Measurements from ENCODE around the gene WDR90.

WDR90 gene

GRCh38 chr16:636206-637080 is 12.7 kb upstream of the WDR90 start, which contains the start of gene METTL26:
METTL26 (minus strand) TSS chr16:636305; CDS start chr16:636290, 15 bp downstream.
- Histone ChIP-seq H3K36me3 (peaks cover 10% of the 10 kb centered on the region), H3K4me1 (peaks cover 9% of the 10 kb centered on the region)

DNA sequence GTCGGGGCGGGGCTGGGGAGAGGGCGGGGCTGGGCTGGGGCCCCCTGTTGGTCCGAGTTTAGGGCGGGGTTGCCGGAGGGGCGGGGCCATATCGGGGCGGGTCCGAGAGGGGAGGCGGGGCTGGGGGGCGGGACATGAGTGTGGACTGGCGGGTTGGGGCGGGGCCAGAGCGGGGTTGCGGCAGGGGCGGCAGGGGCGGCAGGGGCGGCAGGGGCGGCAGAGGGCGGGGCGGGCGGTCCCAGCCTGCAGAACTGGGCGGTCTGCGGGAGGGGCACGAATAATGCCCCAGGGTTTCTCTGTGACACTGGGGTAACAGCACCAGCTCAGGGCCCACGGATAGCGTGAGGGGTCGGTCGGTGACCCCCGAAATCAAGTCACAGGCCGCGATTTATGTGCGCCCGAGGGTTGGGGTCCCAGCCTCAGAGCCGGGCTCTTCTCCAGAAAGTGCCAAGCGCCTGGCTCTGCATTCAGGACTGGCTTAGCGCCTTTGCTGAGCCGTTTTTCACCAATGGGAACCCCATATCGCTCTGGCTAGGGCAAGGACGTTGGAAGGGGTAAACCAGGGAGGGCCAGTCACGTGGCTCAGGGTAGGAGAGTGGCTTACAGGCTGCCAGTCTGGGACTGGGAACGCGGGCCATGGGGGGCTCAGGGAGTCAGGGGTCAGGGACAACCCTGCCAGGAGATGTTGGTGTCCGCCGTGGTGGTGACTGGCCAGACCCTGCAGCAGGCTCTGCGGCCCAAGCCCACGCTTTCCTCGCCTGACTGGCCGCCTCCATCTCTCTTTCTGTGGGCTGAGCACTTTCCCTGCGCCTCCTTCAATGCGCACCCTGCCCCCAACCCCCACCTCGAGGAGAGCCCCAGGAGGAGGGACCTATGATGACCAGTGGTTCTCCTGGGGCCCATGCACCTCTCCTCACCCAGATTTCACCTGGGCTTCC is 11.8 kb upstream of the WDR90 start:
- peak; percentile 97 for DNase-seq
- peak overlapping the region; percentile 78 for H3K4me3 ChIP-seq (ENCODE audit: low read depth, low read length)
- H3K9me3 ChIP-seq, result no peaks in the 10 kb centered on the region
- peaks cover 10% of the 10 kb centered on the region for H3K36me3 ChIP-seq
- peaks cover 9% of the 10 kb centered on the region for H3K4me1 ChIP-seq
- no peaks in the 10 kb centered on the region for H3K27me3 ChIP-seq
- TF ChIP-seq, protein P1, sequence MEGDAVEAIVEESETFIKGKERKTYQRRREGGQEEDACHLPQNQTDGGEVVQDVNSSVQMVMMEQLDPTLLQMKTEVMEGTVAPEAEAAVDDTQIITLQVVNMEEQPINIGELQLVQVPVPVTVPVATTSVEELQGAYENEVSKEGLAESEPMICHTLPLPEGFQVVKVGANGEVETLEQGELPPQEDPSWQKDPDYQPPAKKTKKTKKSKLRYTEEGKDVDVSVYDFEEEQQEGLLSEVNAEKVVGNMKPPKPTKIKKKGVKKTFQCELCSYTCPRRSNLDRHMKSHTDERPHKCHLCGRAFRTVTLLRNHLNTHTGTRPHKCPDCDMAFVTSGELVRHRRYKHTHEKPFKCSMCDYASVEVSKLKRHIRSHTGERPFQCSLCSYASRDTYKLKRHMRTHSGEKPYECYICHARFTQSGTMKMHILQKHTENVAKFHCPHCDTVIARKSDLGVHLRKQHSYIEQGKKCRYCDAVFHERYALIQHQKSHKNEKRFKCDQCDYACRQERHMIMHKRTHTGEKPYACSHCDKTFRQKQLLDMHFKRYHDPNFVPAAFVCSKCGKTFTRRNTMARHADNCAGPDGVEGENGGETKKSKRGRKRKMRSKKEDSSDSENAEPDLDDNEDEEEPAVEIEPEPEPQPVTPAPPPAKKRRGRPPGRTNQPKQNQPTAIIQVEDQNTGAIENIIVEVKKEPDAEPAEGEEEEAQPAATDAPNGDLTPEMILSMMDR (IDR thresholded peaks at IDR 0.05; ENCODE audit: low read depth, low read length), result no peak

More at GRCh38 chr16:636206-637080, 12.7 kb upstream of the WDR90 start, which contains the start of gene METTL26:
- Histone ChIP-seq H3K4me3 (ENCODE audit: low read depth, low read length) (peak within 1 kb of the TSS; percentile 78), H3K27me3 (no peaks in the 10 kb centered on the region), H3K9me3 (no peaks in the 10 kb centered on the region)
- peak; percentile 98 for DNase-seq
- TF ChIP-seq, protein P1 (IDR thresholded peaks at IDR 0.05; ENCODE audit: low read depth, low read length), result no peak

DNA sequence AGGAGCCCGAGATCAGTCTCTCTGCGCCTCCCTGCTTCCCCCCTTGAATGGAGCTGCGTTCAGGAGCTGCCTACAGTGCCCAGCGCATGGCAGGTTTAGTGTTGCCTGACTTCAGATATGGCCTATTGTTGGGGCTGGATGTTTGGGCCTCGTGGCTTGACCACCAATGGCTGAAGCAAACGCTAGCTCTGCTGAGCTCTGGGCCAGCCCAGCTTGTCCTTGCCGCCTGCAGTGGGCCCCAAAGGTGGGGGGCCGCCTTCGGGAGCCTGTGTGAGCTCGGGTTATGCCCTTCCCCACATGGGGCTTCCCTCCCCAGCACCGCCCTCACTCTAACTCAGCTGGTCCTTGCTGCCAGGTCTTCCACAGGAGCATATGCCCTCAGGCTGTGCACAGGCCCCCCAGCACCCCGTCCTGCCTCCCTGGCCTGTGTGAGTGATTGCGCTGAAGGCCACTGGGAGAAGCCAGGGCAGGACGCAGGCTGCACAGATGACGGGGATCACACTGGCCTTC is 11.1 kb upstream of the WDR90 start:
- Histone ChIP-seq H3K27me3 (no peaks in the 10 kb centered on the region), H3K4me3 (ENCODE audit: low read depth, low read length) (no peak overlapping the region), H3K4me1 (peaks cover 11% of the 10 kb centered on the region), H3K36me3 (peaks cover 10% of the 10 kb centered on the region), H3K9me3 (no peaks in the 10 kb centered on the region)
- TF ChIP-seq, protein P1 (IDR thresholded peaks at IDR 0.05; ENCODE audit: low read depth, low read length), result no peak
- DNase-seq, result no peak

GRCh38 chr16:638836-639235 is 10.3 kb upstream of the WDR90 start:
- H3K4me1 ChIP-seq, result peaks cover 11% of the 10 kb centered on the region
- no peak for DNase-seq
- no peak overlapping the region for H3K4me3 ChIP-seq (ENCODE audit: low read depth, low read length)
- H3K36me3 ChIP-seq, result peaks cover 8% of the 10 kb centered on the region
- no peaks in the 10 kb centered on the region for H3K27me3 ChIP-seq
- H3K9me3 ChIP-seq, result no peaks in the 10 kb centered on the region
- TF ChIP-seq, protein P1 (IDR thresholded peaks at IDR 0.05; ENCODE audit: low read depth, low read length), result no peak

DNA sequence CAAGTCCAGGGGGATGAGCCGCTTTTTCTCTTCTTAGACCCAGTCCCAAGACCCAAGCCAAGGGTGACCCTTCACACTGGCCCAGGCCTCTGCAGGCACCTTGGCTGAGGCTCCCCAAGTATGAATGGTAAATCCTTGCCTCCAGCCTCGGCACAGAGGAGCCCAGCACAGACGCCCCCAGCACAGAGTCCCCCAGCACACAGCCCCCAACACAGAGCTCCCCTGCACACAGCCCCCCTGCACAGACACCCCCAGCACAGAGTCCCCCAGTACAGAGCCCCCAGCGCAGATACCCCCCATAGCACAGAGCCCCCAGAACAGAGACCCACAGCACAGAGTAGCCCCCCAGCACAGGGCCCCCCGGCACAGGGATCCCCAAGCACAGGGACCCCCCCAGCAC is 8.6 kb upstream of the WDR90 start:
- peaks cover 11% of the 10 kb centered on the region for H3K4me1 ChIP-seq
- TF ChIP-seq, protein P1 (IDR thresholded peaks at IDR 0.05; ENCODE audit: low read depth, low read length), result no peak

More for the DNA sequence above, 8.6 kb upstream of the WDR90 start:
- Histone ChIP-seq H3K4me3 (ENCODE audit: low read depth, low read length) (no peak overlapping the region), H3K36me3 (no peaks in the 10 kb centered on the region), H3K9me3 (no peaks in the 10 kb centered on the region), H3K27me3 (no peaks in the 10 kb centered on the region)
- DNase-seq, result no peak
